GM12873 (cell line): Measurements from ENCODE around the gene ASTN2.

Experiments used
- CTCF ChIP-seq: IDR thresholded peaks from 2 replicates; pipeline ENCODE4 v1.5.1; 2012; ENCODE audit warnings: low read depth, mild to moderate bottlenecking, moderate library complexity, low read length, control low read depth; ENCODE audit not compliant: insufficient read depth; ENCODE audit errors: missing control alignments

ASTN2 gene

DNA sequence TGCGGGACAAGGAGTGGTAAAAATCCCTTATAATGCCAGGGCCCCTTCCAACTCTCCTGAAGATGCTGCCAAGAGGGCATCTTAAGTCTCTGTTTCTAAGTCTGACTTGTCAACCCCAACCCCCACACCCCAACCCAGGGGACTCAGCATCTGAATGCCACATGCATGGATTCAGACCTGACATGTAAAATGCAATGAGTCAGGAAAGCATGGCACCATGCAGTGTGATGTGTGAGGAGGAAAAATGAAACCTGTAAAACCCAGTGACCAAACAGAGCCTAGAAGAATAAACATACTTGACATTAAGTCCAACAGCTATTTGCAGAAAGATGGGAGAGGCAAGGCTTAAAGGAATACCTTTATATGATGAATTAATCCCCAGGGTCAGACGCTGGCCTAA, 112.4 kb downstream of the ASTN2 start:
- TF ChIP-seq CTCF: no peak

- TF ChIP-seq CTCF: no peak
These were observed 114.3 kb downstream of the ASTN2 start for GRCh38 chr9:117300371-117301110.

- TF ChIP-seq CTCF: no peak
These were observed 118.4 kb downstream of the ASTN2 start for GRCh38 chr9:117296453-117296852.

DNA sequence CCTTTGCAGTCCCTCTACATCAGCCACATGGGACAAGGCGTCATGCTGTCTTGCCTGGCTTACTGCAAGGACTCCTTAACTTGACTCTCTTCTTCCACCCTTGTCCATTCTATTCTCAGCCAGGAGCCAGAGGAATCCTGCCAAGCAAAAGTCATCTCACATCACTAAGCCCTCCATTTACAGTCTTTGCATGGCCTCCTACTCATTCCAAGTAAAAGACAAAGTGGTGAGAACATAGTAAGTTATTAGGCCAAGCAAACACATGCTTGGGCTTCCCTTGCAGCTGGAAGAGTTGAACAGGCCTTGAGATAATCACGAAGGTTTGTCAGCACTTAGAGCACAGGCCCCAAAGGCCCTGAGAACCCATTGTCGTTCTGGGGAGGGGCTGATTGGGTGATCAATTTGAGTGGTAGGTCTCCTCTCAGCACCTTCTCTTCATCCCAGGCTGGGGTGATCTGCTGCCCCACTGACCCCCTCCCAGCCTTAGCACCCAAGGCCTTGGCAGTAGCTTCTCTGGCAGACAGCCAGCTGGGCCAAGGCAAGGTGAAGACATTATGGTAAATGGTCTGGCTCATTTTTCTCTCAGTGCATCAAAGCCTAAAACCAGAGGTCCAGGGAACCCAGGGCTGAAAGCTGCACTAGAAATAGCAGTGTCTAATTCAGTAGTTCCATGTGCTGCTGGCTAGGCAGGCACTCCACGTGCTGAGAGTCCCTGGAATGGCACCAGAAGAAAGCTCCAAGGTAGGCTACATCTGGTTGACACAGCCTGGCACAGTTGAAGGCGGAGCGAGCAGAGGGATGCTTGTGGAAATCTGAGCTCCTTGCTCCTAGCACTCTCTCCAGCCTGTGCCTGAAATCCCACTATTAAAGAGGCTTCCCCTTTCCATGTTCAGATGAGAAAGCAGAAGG, 121.4 kb downstream of the ASTN2 start:
- no peak for TF ChIP-seq CTCF

DNA sequence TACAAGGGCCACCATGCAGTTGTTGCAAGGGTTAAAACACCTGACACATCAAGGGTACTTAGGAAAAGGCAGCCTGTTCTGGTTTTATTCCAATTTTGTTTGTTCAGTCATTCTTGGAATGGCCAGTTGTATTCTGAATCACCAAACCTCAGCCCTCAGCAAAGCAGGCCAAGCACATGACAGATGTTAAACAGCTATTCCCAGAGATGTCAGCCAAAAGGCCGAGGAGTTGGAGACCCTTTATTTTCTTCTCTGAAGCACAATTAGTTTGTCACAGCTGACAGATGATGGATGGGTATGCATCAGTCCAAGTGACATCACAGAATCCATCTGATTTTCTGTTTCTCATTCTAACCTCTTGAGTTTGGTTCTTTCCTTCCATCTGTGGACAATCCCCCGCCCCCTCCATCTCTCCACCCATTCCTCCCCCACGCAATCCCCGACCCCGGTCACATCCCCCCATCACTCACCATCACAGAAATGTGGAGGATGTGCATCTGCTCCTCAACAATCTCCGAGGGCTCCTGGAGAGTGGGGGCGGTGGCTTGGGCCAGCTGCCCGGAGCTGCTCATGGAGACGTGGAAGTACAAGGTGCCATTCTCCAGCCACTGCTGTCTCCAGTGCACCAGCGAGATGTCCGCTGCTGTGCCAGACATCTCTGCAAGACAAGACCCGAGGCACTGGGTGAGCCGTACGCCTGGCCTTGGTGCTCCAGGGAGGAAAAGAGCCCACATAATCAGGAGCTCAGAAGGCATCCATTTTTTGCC, 123.8 kb downstream of the ASTN2 start:
- no peak for TF ChIP-seq CTCF

DNA sequence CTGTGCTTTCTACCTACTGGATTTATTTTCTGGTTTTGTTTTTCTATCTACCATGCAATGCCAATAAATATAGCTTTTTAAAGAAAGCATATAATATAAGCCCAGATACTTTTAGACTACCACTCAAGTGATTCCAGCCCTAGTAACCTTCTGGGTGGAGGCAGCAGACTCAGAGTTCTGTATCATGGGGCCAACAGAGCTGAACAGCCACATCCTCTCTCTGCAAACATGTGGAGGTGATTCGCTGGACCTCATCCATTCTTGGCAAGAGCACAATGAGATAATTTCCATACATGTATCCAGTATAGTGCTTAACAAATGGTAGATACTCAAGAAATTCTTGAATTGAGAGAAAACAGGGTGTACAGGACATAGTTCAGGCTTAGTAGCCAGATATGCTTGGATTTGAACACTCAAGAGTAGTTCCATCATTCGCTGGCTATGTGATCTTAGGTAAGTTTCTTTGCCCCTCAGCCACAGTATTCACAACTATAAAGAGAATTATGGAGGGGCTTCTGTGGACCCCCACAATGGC, 124.5 kb downstream of the ASTN2 start:
- TF ChIP-seq CTCF: no peak
